IPS DF 4.7 (cell line): ENCODE data around the gene PER1.

Experiments used
- DNase-seq: peaks from one replicate; pipeline ENCODE4 v3.0.0-alpha.2; 2013; ENCODE audit warnings: low spot score; ENCODE audit errors: extremely low read depth

PER1 gene

GRCh38 chr17:8140065-8141029, 11.9 kb downstream of the PER1 start:
- no peak for DNase-seq

GRCh38 chr17:8138672-8139371, 13.4 kb downstream of the PER1 start:
- no peak for DNase-seq

- no peak for DNase-seq
These were observed 13.9 kb downstream of the PER1 start for GRCh38 chr17:8138374-8138671.

GRCh38 chr17:8137645-8138373, 14.4 kb downstream of the PER1 start:
- DNase-seq = no peak

GRCh38 chr17:8133941-8134340, 18.3 kb downstream of the PER1 start:
- no peak for DNase-seq

- no peak for DNase-seq
These were observed 18.8 kb downstream of the PER1 start for GRCh38 chr17:8133399-8133798.

- no peak for DNase-seq
These were observed 20.3 kb downstream of the PER1 start for GRCh38 chr17:8131844-8132441.

GRCh38 chr17:8128125-8128784, 23.9 kb downstream of the PER1 start:
- no peak for DNase-seq

- no peak for DNase-seq
These were observed 25.6 kb downstream of the PER1 start for GRCh38 chr17:8126491-8127066.

- no peak for DNase-seq
These were observed 26.2 kb downstream of the PER1 start for GRCh38 chr17:8125947-8126490.

GRCh38 chr17:8125154-8125946, 26.9 kb downstream of the PER1 start:
- DNase-seq = no peak

GRCh38 chr17:8124350-8125153, 27.7 kb downstream of the PER1 start:
- no peak for DNase-seq

- DNase-seq = no peak
These were observed 28.4 kb downstream of the PER1 start, which contains the start of gene HES7 for GRCh38 chr17:8123695-8124349. Gene HES7 (minus strand): TSS chr17:8124106. CDS start chr17:8124084, 22 bp downstream.

GRCh38 chr17:8122924-8123694, 29.1 kb downstream of the PER1 start:
- DNase-seq = no peak

- no peak for DNase-seq
These were observed 29.7 kb downstream of the PER1 start for GRCh38 chr17:8122422-8122923.

GRCh38 chr17:8121681-8122421, 30.4 kb downstream of the PER1 start:
- no peak for DNase-seq

GRCh38 chr17:8121407-8121680, 30.9 kb downstream of the PER1 start:
- no peak for DNase-seq
